NCI-H446 (cell line): Measurements from ENCODE around the gene ADAM10.

Experiments used
- DNase-seq, 2 experiments: peaks; one replicate each; lab custom pipeline; 2025; lab: John Stamatoyannopoulos, UW

ADAM10 gene

GRCh38 chr15:58551084-58551763 lies 198.3 kb downstream of the ADAM10 start:
- no peak for DNase-seq

GRCh38 chr15:58549785-58550074 lies 199.8 kb downstream of the ADAM10 start:
- DNase-seq: no peak

- DNase-seq: peak in 1 of 2 experiments; percentile 9
Measured at GRCh38 chr15:58549013-58549784, 200.3 kb downstream of the ADAM10 start.

- DNase-seq: no peak
Measured at GRCh38 chr15:58548308-58549012, 201.0 kb downstream of the ADAM10 start.

GRCh38 chr15:58547628-58548307 lies 201.7 kb downstream of the ADAM10 start:
- no peak for DNase-seq

- peak in 1 of 2 experiments; percentile 40 for DNase-seq
Measured at GRCh38 chr15:58546635-58547627, 202.6 kb downstream of the ADAM10 start.

- DNase-seq: no peak
Measured at GRCh38 chr15:58546066-58546591, 203.4 kb downstream of the ADAM10 start.

GRCh38 chr15:58545307-58546065 lies 204.0 kb downstream of the ADAM10 start:
- no peak for DNase-seq

- DNase-seq: no peak
Measured at GRCh38 chr15:58544756-58545155, 204.8 kb downstream of the ADAM10 start.

GRCh38 chr15:58543664-58544335 lies 205.7 kb downstream of the ADAM10 start:
- no peak for DNase-seq

GRCh38 chr15:58541410-58542087 lies 208.0 kb downstream of the ADAM10 start:
- DNase-seq: no peak

- DNase-seq: no peak
Measured at GRCh38 chr15:58539548-58539947, 210.0 kb downstream of the ADAM10 start.

GRCh38 chr15:58538901-58539300 lies 210.6 kb downstream of the ADAM10 start:
- DNase-seq: no peak
